K562 (cell line): ENCODE results near the gene SSTR1. TPM values are rescaled to one million over a fixed set of nuclear protein-coding genes. Genes with fewer than 3 reads are reported as not detected.

Source experiments
- ATAC-seq: fragments of 200-7000 bp; cut with Tn5 transposase; 3 replicates; pipeline ENCODE4 v1.9.1; 2020; ENCODE audit warnings: moderate library complexity
- BruUV-seq: library from RNA; stranded (reverse); fragments of 400-500 nt; replicated peaks from 2 replicates; lab custom pipeline; 2021; lab: Mats Ljungman, UMichigan
- CTCF ChIA-PET: fragments of 300-600 bp; formaldehyde crosslinking; extraction: SDS; loops from one replicate; lab custom pipeline; 2021; ENCODE audit warnings: low intra/inter-chr PET ratio; lab: Yijun Ruan, JAX
- POLR2A ChIA-PET: fragments of 300-600, 350-650 bp; sonication (Branson Sonifier 250); formaldehyde crosslinking; extraction: SDS; loops from one replicate; lab custom pipeline; 2021; ENCODE audit warnings: antibody characterized with exemption, inconsistent platforms; lab: Yijun Ruan, JAX
- DNase-seq, 4 experiments: peaks; one replicate each; pipeline versions ENCODE4 v3.0.0 to v3.0.0-alpha.2; 2011 to 2018; ENCODE audit warnings: low spot score in 3 of 4, mixed read lengths in 3 of 4; ENCODE audit errors: extremely low read depth in 1 of 4
- FAIRE-seq: peaks from 2 replicates; lab custom pipeline; 2011; peaks lifted over from hg19 to GRCh38; lab: Jason Lieb, UNC
- H2AFZ ChIP-seq: 2 replicates; pipeline ENCODE4 v1.6.0; 2011; ENCODE audit warnings: low read depth, low read length, control low read depth, inconsistent platforms
- H3K27ac ChIP-seq: fragments of 200-600 bp; 3 replicates; pipeline ENCODE4 v1.8.0; 2011; ENCODE audit warnings: low read depth, mild to moderate bottlenecking, control low read depth, inconsistent platforms, low read length, moderate library complexity, mixed read lengths; ENCODE audit errors: extremely low read depth
- H3K27me3 ChIP-seq, 2 experiments: fragments of 300-600 bp in 1 of 2; 2 replicates in 1 of 2; 3 replicates in 1 of 2; pipeline versions ENCODE4 v1.6.0 to v1.8.0; 2011; ENCODE audit warnings: inconsistent platforms in 2 of 2, low read length in 2 of 2, mild to moderate bottlenecking in 1 of 2, mixed read lengths in 1 of 2, moderate library complexity in 1 of 2; ENCODE audit not compliant: control insufficient read depth in 2 of 2, insufficient read depth in 2 of 2
- H3K36me3 ChIP-seq: fragments of 300-600 bp; 3 replicates; pipeline ENCODE4 v1.8.0; 2011; ENCODE audit warnings: mild to moderate bottlenecking, low read length, inconsistent platforms; ENCODE audit not compliant: control insufficient read depth, insufficient read depth
- H3K4me1 ChIP-seq, 2 experiments: fragments of 200-600 bp in 1 of 2; replicated peaks in 1 of 2; 2 replicates in 1 of 2; 3 replicates in 1 of 2; pipeline versions ENCODE4 v1.5.1 to v1.8.0; 2011; ENCODE audit warnings: inconsistent platforms in 2 of 2, low read length in 2 of 2, mild to moderate bottlenecking in 1 of 2, mixed read lengths in 1 of 2, moderate library complexity in 1 of 2; ENCODE audit not compliant: control insufficient read depth in 2 of 2, insufficient read depth in 2 of 2
- H3K4me2 ChIP-seq: 2 replicates; pipeline ENCODE4 v1.6.1; 2011; ENCODE audit warnings: low read length, control low read depth, inconsistent platforms, mixed read lengths; ENCODE audit not compliant: insufficient read depth
- H3K4me3 ChIP-seq: fragments of 200-600 bp; sonication (generic), shearing (Covaris generic); 2 replicates; pipeline ENCODE4 v1.5.1; 2016; ENCODE audit warnings: control low read depth, inconsistent platforms
- H3K79me2 ChIP-seq: fragments of 200-600 bp; 3 replicates; pipeline ENCODE4 v1.8.0; 2011; ENCODE audit warnings: low read length, inconsistent platforms; ENCODE audit not compliant: control insufficient read depth, insufficient read depth
- H3K9ac ChIP-seq, 2 experiments: 2 replicates each; pipeline versions ENCODE4 v1.6.0 to v1.6.1; 2011; ENCODE audit warnings: low read depth in 2 of 2, low read length in 2 of 2, control low read depth in 1 of 2, inconsistent platforms in 1 of 2, mild to moderate bottlenecking in 1 of 2, mixed read lengths in 1 of 2; ENCODE audit not compliant: insufficient read depth in 1 of 2
- H3K9me1 ChIP-seq: one replicate; pipeline ENCODE4 v1.6.0; 2011; ENCODE audit warnings: inconsistent platforms, mild to moderate bottlenecking, low read length, moderate library complexity; ENCODE audit not compliant: control insufficient read depth, insufficient read depth
- H3K9me3 ChIP-seq: replicated peaks from 2 replicates; pipeline ENCODE4 v1.5.1; 2011; ENCODE audit warnings: low read depth, low read length, inconsistent platforms; ENCODE audit not compliant: control insufficient read depth, insufficient read depth
- H4K20me1 ChIP-seq: replicated peaks from 2 replicates; pipeline ENCODE4 v1.6.1; 2011; ENCODE audit warnings: low read length, inconsistent platforms, mixed read lengths; ENCODE audit not compliant: control insufficient read depth, insufficient read depth
- GTF3C2 ChIP-seq: IDR thresholded peaks from 3 replicates; pipeline ENCODE4 v1.6.1; 2011; ENCODE audit warnings: borderline replicate concordance, mild to moderate bottlenecking, moderate library complexity; ENCODE audit not compliant: insufficient read length; ENCODE audit errors: extremely low read depth
- HDAC1 ChIP-seq, 2 experiments: fragments of 450-650 bp; IDR thresholded peaks; 2 replicates each; pipeline ENCODE4 v1.6.1; 2016 to 2017; ENCODE audit warnings: inconsistent platforms in 1 of 2, mild to moderate bottlenecking in 1 of 2, moderate library complexity in 1 of 2
- NFXL1 ChIP-seq: fragments of 450-650 bp; formaldehyde crosslinking; IDR thresholded peaks from 2 replicates; pipeline ENCODE4 v1.4.0; 2021; ENCODE audit warnings: mild to moderate bottlenecking
- NR2C1 ChIP-seq, 2 experiments: fragments of 450-650 bp; IDR thresholded peaks; 2 replicates each; pipeline ENCODE4 v1.6.1; 2017; ENCODE audit warnings: mild to moderate bottlenecking in 2 of 2, antibody characterized with exemption in 1 of 2, inconsistent platforms in 1 of 2, missing compliant biosample characterization in 1 of 2, missing genetic modification characterization in 1 of 2
- PCBP2 ChIP-seq: fragments of 200-400 bp; formaldehyde crosslinking; IDR thresholded peaks from 2 replicates; pipeline ENCODE4 v1.6.1; 2018; ENCODE audit warnings: low read length, low read depth, mild to moderate bottlenecking, moderate library complexity; ENCODE audit not compliant: poor library complexity, severe bottlenecking
- TCFL5 ChIP-seq: fragments of 250-450 bp; sonication (Bioruptor Pico); conservative IDR thresholded peaks from 2 replicates; pipeline ENCODE4 v1.6.1; 2021; ENCODE audit warnings: mild to moderate bottlenecking, moderate library complexity, matching md5 sums
- ZNF239 ChIP-seq: fragments of 250-450 bp; sonication (Bioruptor Pico); IDR thresholded peaks from 2 replicates; pipeline ENCODE4 v1.4.0; 2020; ENCODE audit warnings: mild to moderate bottlenecking
- ZNF280B ChIP-seq: fragments of 250-450 bp; sonication (Bioruptor Pico); IDR thresholded peaks from 2 replicates; pipeline ENCODE4 v1.5.1; 2021; ENCODE audit warnings: mild to moderate bottlenecking
- WGBS: fragments of 100-300 bp; shearing (Covaris generic); methylation state at CpG from one replicate; pipeline ENCODE4 v1.1.6; 2016; ENCODE audit warnings: low coverage, mixed read lengths; ENCODE audit not compliant: insufficient coverage; ENCODE audit errors: missing lambda C conversion rate; 5-methylcytosine and 5-hydroxymethylcytosine counted together
- in situ Hi-C: fragments of 300-500 bp; cut with MboI; formaldehyde crosslinking; loops from 4 replicates; pipeline ENCODE4 v1.15.0; 2018; ENCODE audit warnings: inconsistent platforms, mixed read lengths
- intact Hi-C: fragments of 100-400 bp; cut with micrococcal nuclease; formaldehyde crosslinking; loops from 2 replicates; pipeline ENCODE4 v1.14.2; 2022
- polyA plus RNA-seq, 8 experiments: library from polyadenylated mRNA; depleted of rRNA in 4 of 8; stranded (reverse) in 5 of 8; unstranded in 3 of 8; fragments of >200 nt; fragmentation: Nextera tagmentation in 2 of 8; fragmentation: Illumina TruSeq in 1 of 8; extraction: Ambion mirVana in 2 of 8; extraction: Trizol in 1 of 8; gene quantifications; 2 replicates each; pipeline versions ENCODE4 v1.2.1 to v1.2.3, GENCODE V29; 2011 to 2014; ENCODE audit warnings: inconsistent platforms in 1 of 8, missing spikeins in 1 of 8
- total RNA-seq, 7 experiments: library from RNA; depleted of rRNA in 6 of 7; stranded (reverse); fragments of >200 nt in 6 of 7; fragmentation: Illumina TruSeq in 2 of 7; extraction: Trizol in 2 of 7; gene quantifications; 2 replicates each; pipeline versions ENCODE4 v1.2.1 to v1.2.3, GENCODE V29; 2011 to 2021; ENCODE audit warnings: low replicate concordance in 1 of 7

Gene SSTR1
- total and polyA plus RNA-seq, 9 of the 15 experiments (the other 6 are each of a cell fraction or from before 2014, with no cell fraction given) = not detected

- Histone ChIP-seq H3K9me1 (no peaks in the 10 kb centered on the region), H3K79me2 (no peaks in the 10 kb centered on the region), H4K20me1 (no peaks in the 10 kb centered on the region), H3K4me2 (no peak overlapping the region), H3K27me3 (no peaks in the 10 kb centered on the region), H3K9me3 (no peaks in the 10 kb centered on the region), H3K4me3 (no peak overlapping the region), H3K4me1 (no peaks in the 10 kb centered on the region), H3K36me3 (no peaks in the 10 kb centered on the region), H2AFZ (no peak overlapping the region), H3K9ac (no peak overlapping the region), H3K27ac (no peak overlapping the region)
- ATAC-seq (no peak), FAIRE-seq (no peak), DNase-seq (no peak)
- CTCF ChIA-PET = no interaction called here
- 0% methylated on average over 4 of the region's 5 CpGs for WGBS
- in situ Hi-C loops = no loop called here
- no TSS peak for BruUV-seq
- POLR2A ChIA-PET = no interaction called here
- no peak for TF ChIP-seq ZNF280B (CRISPR knock-in tag)
- intact Hi-C loops = no loop called here
Observed at GRCh38 chr14:38205949-38206665, 1.6 kb upstream of the SSTR1 start.

- in situ Hi-C loops = no loop called here
- no peaks in the 10 kb centered on the region for H3K9me1 ChIP-seq
- H3K9me3 ChIP-seq = no peaks in the 10 kb centered on the region
- CTCF ChIA-PET = no interaction called here
- H3K79me2 ChIP-seq = no peaks in the 10 kb centered on the region
- H3K36me3 ChIP-seq = no peaks in the 10 kb centered on the region
- ATAC-seq (no peak), FAIRE-seq (no peak), DNase-seq (no peak)
- no peaks in the 10 kb centered on the region for H3K27me3 ChIP-seq
- H3K27ac ChIP-seq = no peak overlapping the region
- H4K20me1 ChIP-seq = no peaks in the 10 kb centered on the region
- 0% methylated on average over 2 of the region's 2 CpGs for WGBS
- POLR2A ChIA-PET = no interaction called here
- no TSS peak for BruUV-seq
- intact Hi-C loops = no loop called here
- H3K4me3 ChIP-seq = no peak overlapping the region
- H3K9ac ChIP-seq = no peak overlapping the region
- no peaks in the 10 kb centered on the region for H3K4me1 ChIP-seq
- H3K4me2 ChIP-seq = no peak overlapping the region
- no peak overlapping the region for H2AFZ ChIP-seq
- TF ChIP-seq GTF3C2 = no peak
- no peak for TF ChIP-seq ZNF239 (CRISPR knock-in tag)
- no peak for TF ChIP-seq NFXL1
- TF ChIP-seq TCFL5 (CRISPR knock-in tag) = no peak
- no peak for TF ChIP-seq PCBP2
- TF ChIP-seq HDAC1 (IDR thresholded peaks at IDR 0.05) = no peak
- no peak for TF ChIP-seq NR2C1 (IDR thresholded peaks at IDR 0.05)
- no peak for TF ChIP-seq NR2C1 (tag; IDR thresholded peaks at IDR 0.05)
Observed at GRCh38 chr14:38206689-38207376, 871 bp upstream of the SSTR1 start.
